GM12878 (cell line): ENCODE measurements around the gene GNAL. TPM values are rescaled to one million over a fixed set of nuclear protein-coding genes. Genes with fewer than 3 reads are reported as not detected.

Source experiments
- ATAC-seq: fragments of 200-7000 bp; cut with Tn5 transposase; 3 replicates; pipeline ENCODE4 v1.9.1; 2020; ENCODE audit warnings: mild to moderate bottlenecking, moderate library complexity
- BruUV-seq: library from RNA; stranded (reverse); fragments of 400-500 nt; replicated peaks from 2 replicates; lab custom pipeline; 2021; lab: Mats Ljungman, UMichigan
- CTCF ChIA-PET: fragments of 300-600 bp; sonication (Branson Sonifier 250); formaldehyde crosslinking; extraction: SDS; loops from one replicate; lab custom pipeline; 2021; ENCODE audit warnings: inconsistent platforms; lab: Yijun Ruan, JAX
- POLR2A ChIA-PET: fragments of 350-600 bp; formaldehyde crosslinking; extraction: SDS; loops from one replicate; lab custom pipeline; 2021; ENCODE audit warnings: inconsistent platforms; lab: Charles Lee
- RAD21 ChIA-PET: fragments of 300-600 bp; sonication (Branson Sonifier 250); formaldehyde crosslinking; loops from one replicate; lab custom pipeline; 2023; ENCODE audit warnings: antibody characterized with exemption; ENCODE audit not compliant: unreplicated experiment; lab: Charles Lee
- SMC1A ChIA-PET: fragments of 300-600 bp; sonication (Branson Sonifier 250); formaldehyde crosslinking; loops from one replicate; lab custom pipeline; 2023; ENCODE audit not compliant: unreplicated experiment, uncharacterized antibody; lab: Charles Lee
- DNase-seq: peaks from one replicate; pipeline ENCODE4 v3.0.0-alpha.2; 2011; ENCODE audit warnings: low read depth, low spot score
- FAIRE-seq: peaks from 3 replicates; lab custom pipeline; 2011; peaks lifted over from hg19 to GRCh38; lab: Jason Lieb, UNC
- H2AFZ ChIP-seq: 2 replicates; pipeline ENCODE4 v1.6.0; 2011; ENCODE audit warnings: low read depth, low read length, control low read depth; ENCODE audit not compliant: control insufficient read depth
- H3K27ac ChIP-seq: 2 replicates; pipeline ENCODE4 v1.5.1; 2011; ENCODE audit warnings: control low read depth; ENCODE audit not compliant: control insufficient read depth, insufficient read depth
- H3K27me3 ChIP-seq, 2 experiments: replicated peaks in 1 of 2; 2 replicates each; pipeline versions ENCODE4 v1.6.0 to v1.6.1; 2011; ENCODE audit warnings: low read length in 1 of 2; ENCODE audit not compliant: control insufficient read depth in 2 of 2, insufficient read depth in 2 of 2
- H3K36me3 ChIP-seq, 2 experiments: 2 replicates each; pipeline ENCODE4 v1.5.1; 2011; ENCODE audit warnings: low read length in 1 of 2; ENCODE audit not compliant: control insufficient read depth in 2 of 2, insufficient read depth in 2 of 2
- H3K4me1 ChIP-seq: 2 replicates; pipeline ENCODE4 v1.6.1; 2011; ENCODE audit warnings: mild to moderate bottlenecking, low read length, moderate library complexity, mixed read lengths; ENCODE audit not compliant: control insufficient read depth, insufficient read depth
- H3K4me2 ChIP-seq: 2 replicates; pipeline ENCODE4 v1.6.0; 2011; ENCODE audit warnings: control low read depth; ENCODE audit not compliant: control insufficient read depth, insufficient read depth
- H3K4me3 ChIP-seq: fragments of 200-600 bp; sonication (generic); 2 replicates; pipeline ENCODE4 v1.5.1; 2016
- H3K79me2 ChIP-seq: 2 replicates; pipeline ENCODE4 v1.6.0; 2011; ENCODE audit warnings: low read length; ENCODE audit not compliant: control insufficient read depth, insufficient read depth
- H3K9ac ChIP-seq: 2 replicates; pipeline ENCODE4 v1.8.0; 2011; ENCODE audit warnings: low read length, control low read depth, mixed read lengths; ENCODE audit not compliant: control insufficient read depth, insufficient read depth
- H3K9me3 ChIP-seq: replicated peaks from 3 replicates; pipeline ENCODE4 v1.5.1; 2011; ENCODE audit warnings: mild to moderate bottlenecking, low read length; ENCODE audit not compliant: control insufficient read depth, insufficient read depth
- H4K20me1 ChIP-seq: 2 replicates; pipeline ENCODE4 v1.6.0; 2011; ENCODE audit not compliant: control insufficient read depth, insufficient read depth
- BACH1 ChIP-seq: fragments of 450-650 bp; IDR thresholded peaks from 2 replicates; pipeline ENCODE4 v1.6.1; 2017; ENCODE audit warnings: mild to moderate bottlenecking, borderline replicate concordance
- BRCA1 ChIP-seq: IDR thresholded peaks from 2 replicates; pipeline ENCODE4 v1.6.1; 2011; ENCODE audit warnings: low read depth, low read length, improper control_type of control experiment
- ESRRA ChIP-seq: IDR thresholded peaks from 2 replicates; pipeline ENCODE4 v1.6.1; 2012; ENCODE audit warnings: mild to moderate bottlenecking, low read length, improper control_type of control experiment
- ETV6 ChIP-seq, 2 experiments: fragments of 450-650 bp in 1 of 2; IDR thresholded peaks in 1 of 2; conservative IDR thresholded peaks in 1 of 2; 2 replicates each; pipeline ENCODE4 v1.6.1; 2014; ENCODE audit warnings: antibody characterized with exemption in 1 of 2, borderline replicate concordance in 1 of 2, low read depth in 1 of 2, mild to moderate bottlenecking in 1 of 2, moderate library complexity in 1 of 2
- EZH2 ChIP-seq: IDR thresholded peaks from 2 replicates; pipeline ENCODE4 v1.6.1; 2012; ENCODE audit warnings: low read depth, mild to moderate bottlenecking, control low read depth, inconsistent platforms, low read length, borderline replicate concordance; ENCODE audit not compliant: control insufficient read depth
- HDAC2 ChIP-seq: fragments of 200-600 bp; sonication (generic); IDR thresholded peaks from 2 replicates; pipeline ENCODE4 v1.6.1; 2017
- KAT2A ChIP-seq: conservative IDR thresholded peaks from 2 replicates; pipeline ENCODE4 v1.6.1; 2011; ENCODE audit warnings: low read depth, low read length; ENCODE audit not compliant: control insufficient read depth
- MEF2B ChIP-seq: fragments of 450-650 bp; IDR thresholded peaks from 2 replicates; pipeline ENCODE4 v1.6.1; 2018; ENCODE audit warnings: mild to moderate bottlenecking, moderate library complexity; ENCODE audit not compliant: partially characterized antibody, poor library complexity, severe bottlenecking
- NFYB ChIP-seq: IDR thresholded peaks from 2 replicates; pipeline ENCODE4 v1.6.1; 2011; ENCODE audit warnings: low read depth, mild to moderate bottlenecking, low read length, improper control_type of control experiment, moderate library complexity; ENCODE audit not compliant: insufficient read depth
- POU2F2 ChIP-seq: IDR thresholded peaks from 3 replicates; pipeline ENCODE4 v1.6.1; 2011; ENCODE audit warnings: low read depth, mild to moderate bottlenecking, low read length, borderline replicate concordance
- PRDM15 ChIP-seq: fragments of 450-650 bp; formaldehyde crosslinking; IDR thresholded peaks from 2 replicates; pipeline ENCODE4 v1.4.0; 2020; ENCODE audit warnings: mild to moderate bottlenecking, moderate library complexity
- RAD21 ChIP-seq: IDR thresholded peaks from 2 replicates; pipeline ENCODE4 v1.6.1; 2011; ENCODE audit warnings: mild to moderate bottlenecking, low read depth, low read length, moderate library complexity; ENCODE audit not compliant: insufficient read depth
- RAD51 ChIP-seq: fragments of 450-650 bp; IDR thresholded peaks from 2 replicates; pipeline ENCODE4 v1.6.1; 2016; ENCODE audit warnings: moderate library complexity, mild to moderate bottlenecking, inconsistent platforms
- RBBP5 ChIP-seq: fragments of 200-600 bp; sonication (generic); conservative IDR thresholded peaks from 2 replicates; pipeline ENCODE4 v1.6.1; 2016
- RFX5 ChIP-seq: IDR thresholded peaks from 2 replicates; pipeline ENCODE4 v1.6.1; 2011; ENCODE audit warnings: low read depth, low read length, improper control_type of control experiment
- SIX5 ChIP-seq: IDR thresholded peaks from 2 replicates; pipeline ENCODE4 v1.6.1; 2011; ENCODE audit warnings: mild to moderate bottlenecking, low read depth, low read length, moderate library complexity; ENCODE audit not compliant: severe bottlenecking
- SMARCA5 ChIP-seq: fragments of 450-650 bp; IDR thresholded peaks from 2 replicates; pipeline ENCODE4 v1.6.1; 2017; ENCODE audit warnings: mild to moderate bottlenecking
- WRNIP1 ChIP-seq: IDR thresholded peaks from 2 replicates; pipeline ENCODE4 v1.6.1; 2011; ENCODE audit warnings: low read depth, low read length, improper control_type of control experiment, borderline replicate concordance
- ZNF622 ChIP-seq: fragments of 450-650 bp; IDR thresholded peaks from 2 replicates; pipeline ENCODE4 v1.6.1; 2017; ENCODE audit warnings: mild to moderate bottlenecking, inconsistent platforms
- WGBS: methylation state at CpG from one replicate; pipeline ENCODE4 v1.1.6; 2016; ENCODE audit warnings: low lambda C conversion rate; ENCODE audit not compliant: insufficient replicate concordance, insufficient coverage; ENCODE audit errors: missing lambda C conversion rate; 5-methylcytosine and 5-hydroxymethylcytosine counted together
- in situ Hi-C: fragments of 300-500 bp; cut with MboI; formaldehyde crosslinking; loops from 9 replicates; pipeline ENCODE4 v1.14.3; 2018; ENCODE audit warnings: mixed read lengths
- intact Hi-C: fragments of 100-400 bp; cut with micrococcal nuclease; formaldehyde crosslinking; loops from one replicate; pipeline ENCODE4 v1.14.2; 2022; ENCODE audit not compliant: unreplicated experiment
- polyA plus RNA-seq, 11 experiments: library from polyadenylated mRNA; depleted of rRNA in 4 of 11; unstranded in 6 of 11; stranded (reverse) in 5 of 11; fragments of >200 nt; fragmentation: Nextera tagmentation in 4 of 11; fragmentation: Illumina TruSeq in 1 of 11; extraction: Ambion mirVana in 4 of 11; extraction: Trizol in 1 of 11; gene quantifications; 1 replicate in 1 of 11; 2 replicates in 10 of 11; pipeline versions ENCODE4 v1.2.1 to v1.2.3, GENCODE V29; 2011 to 2016; ENCODE audit warnings: inconsistent platforms in 2 of 11, missing spikeins in 2 of 11, low read depth in 1 of 11
- total RNA-seq, 4 experiments: library from RNA; depleted of rRNA in 3 of 4; stranded (reverse); fragments of >200 nt in 3 of 4; fragmentation: Illumina TruSeq in 1 of 4; extraction: Trizol in 1 of 4; gene quantifications; 2 replicates each; pipeline versions ENCODE4 v1.2.1 to v1.2.3, GENCODE V29; 2013 to 2021
- TF ChIP-seq, protein P1 (sequence below): fragments of 450-650 bp; IDR thresholded peaks from 2 replicates; pipeline ENCODE4 v1.6.1; 2016; ENCODE audit warnings: mild to moderate bottlenecking

GNAL gene
- total and polyA plus RNA-seq, 10 of the 15 experiments (the other 5 are each of a cell fraction or from before 2014, with no cell fraction given) = 0.02 to 0.39 (median 0.05) TPM; not detected in 5

DNA sequence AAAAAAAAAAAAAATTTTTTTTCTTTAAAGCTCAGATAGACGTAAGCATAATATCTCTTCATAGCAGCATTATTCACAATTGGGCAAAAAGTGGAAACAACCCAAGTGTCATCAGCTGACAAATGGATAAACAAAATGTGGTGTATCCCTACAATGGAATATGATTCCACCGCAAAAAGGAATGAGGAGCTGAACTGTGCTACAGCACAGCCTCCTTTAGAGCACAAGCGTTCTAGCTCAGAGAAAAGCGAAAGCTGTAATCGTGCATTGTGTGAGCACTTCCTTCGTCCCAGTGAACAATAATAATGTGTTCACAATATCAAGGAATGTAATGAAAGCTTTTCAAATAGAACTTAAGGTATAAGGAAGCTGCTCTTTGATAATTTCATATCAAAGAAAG lies 150.5 kb downstream of the GNAL start:
- no peak overlapping the region for H3K4me3 ChIP-seq
- H3K4me2 ChIP-seq = no peak overlapping the region
- FAIRE-seq (no peak), ATAC-seq (no peak), DNase-seq (no peak)
- 56% methylated on average over 6 of the region's 6 CpGs for WGBS
- intact Hi-C loops (no loop called here), in situ Hi-C loops (no loop called here)
- POLR2A ChIA-PET = interaction anchor here (0.6 kb wide), 1 partner anchor 59 kb away, joined by 3 read pairs; no protein-coding TSS in a partner anchor
- no peaks in the 10 kb centered on the region for H3K4me1 ChIP-seq
- CTCF ChIA-PET = interaction anchor here (0.9 to 1.7 kb wide), 2 partner anchors 8 to 10 kb away, joined by 3 to 4 read pairs; no protein-coding TSS in a partner anchor
- H3K9me3 ChIP-seq = no peaks in the 10 kb centered on the region
- no peaks in the 10 kb centered on the region for H3K79me2 ChIP-seq
- SMC1A ChIA-PET = interaction anchor here (1.5 kb wide), 1 partner anchor 9 kb away, joined by 5 read pairs; no protein-coding TSS in a partner anchor
- H4K20me1 ChIP-seq = no peaks in the 10 kb centered on the region
- RAD21 ChIA-PET = no interaction called here
- H3K9ac ChIP-seq = no peak overlapping the region
- TF ChIP-seq EZH2 = no peak
- no peak for TF ChIP-seq RAD21
- TF ChIP-seq WRNIP1 = no peak
- no peak for TF ChIP-seq KAT2A
- TF ChIP-seq RAD51 = no peak
- TF ChIP-seq PRDM15 = no peak
- no peak for TF ChIP-seq SIX5
- TF ChIP-seq ESRRA = no peak
- no peak for TF ChIP-seq HDAC2
- no peak for TF ChIP-seq BACH1
- no peak for TF ChIP-seq MEF2B
- no peak for TF ChIP-seq RBBP5
- TF ChIP-seq RFX5 = no peak
- TF ChIP-seq ZNF622 = no peak
- no peak for TF ChIP-seq BRCA1
- TF ChIP-seq SMARCA5 = no peak
- no peak for TF ChIP-seq POU2F2
- no peak for TF ChIP-seq ETV6 (conservative IDR thresholded peaks at IDR 0.05 in 1 of 2, IDR thresholded peaks at IDR 0.05 in 1 of 2; ENCODE audit: borderline replicate concordance in 1 of 2, low read depth in 1 of 2)
- TF ChIP-seq, protein P1, sequence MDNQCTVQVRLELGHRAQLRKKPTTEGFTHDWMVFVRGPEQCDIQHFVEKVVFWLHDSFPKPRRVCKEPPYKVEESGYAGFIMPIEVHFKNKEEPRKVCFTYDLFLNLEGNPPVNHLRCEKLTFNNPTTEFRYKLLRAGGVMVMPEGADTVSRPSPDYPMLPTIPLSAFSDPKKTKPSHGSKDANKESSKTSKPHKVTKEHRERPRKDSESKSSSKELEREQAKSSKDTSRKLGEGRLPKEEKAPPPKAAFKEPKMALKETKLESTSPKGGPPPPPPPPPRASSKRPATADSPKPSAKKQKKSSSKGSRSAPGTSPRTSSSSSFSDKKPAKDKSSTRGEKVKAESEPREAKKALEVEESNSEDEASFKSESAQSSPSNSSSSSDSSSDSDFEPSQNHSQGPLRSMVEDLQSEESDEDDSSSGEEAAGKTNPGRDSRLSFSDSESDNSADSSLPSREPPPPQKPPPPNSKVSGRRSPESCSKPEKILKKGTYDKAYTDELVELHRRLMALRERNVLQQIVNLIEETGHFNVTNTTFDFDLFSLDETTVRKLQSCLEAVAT = no peak
- TF ChIP-seq NFYB = no peak
- TF ChIP-seq, all 136 proteins: peak for 0
- no peak overlapping the region for H2AFZ ChIP-seq
- H3K27me3 ChIP-seq = no peaks in the 10 kb centered on the region
- H3K27ac ChIP-seq = no peak overlapping the region
- BruUV-seq = no TSS peak
- no peaks in the 10 kb centered on the region for H3K36me3 ChIP-seq
